Activated naive CD8-positive, alpha-beta T cell treated with anti-CD3 and anti-CD28 coated beads, Interleukin-2, amount 10 ng/mL, durations not matched to agents 7 days and 5 days (primary cell): ENCODE data around the gene ADAMTSL5. TPM values are rescaled to one million over a fixed set of nuclear protein-coding genes. Genes with fewer than 3 reads are reported as not detected.

Experiments used
- ATAC-seq: fragments of 150-1000 bp; cut with Tn5 transposase; one replicate; pipeline ENCODE4 v1.10.0; 2021; ENCODE audit warnings: low read depth, moderate library complexity
- POLR2A ChIA-PET: fragments of 350-600 bp; sonication (Branson Sonifier 250); formaldehyde crosslinking; loops from one replicate; lab custom pipeline; 2021; ENCODE audit warnings: antibody characterized with exemption; lab: Charles Lee
- DNase-seq: peaks from one replicate; pipeline ENCODE4 v3.0.0; 2021
- H3K27ac Mint-ChIP-seq: one replicate; pipeline ENCODE4 v1.8.0; 2022; ENCODE audit warnings: mild to moderate bottlenecking, mixed read lengths
- H3K27me3 Mint-ChIP-seq: one replicate; pipeline ENCODE4 v1.8.0; 2022; ENCODE audit warnings: mild to moderate bottlenecking, moderate library complexity, mixed read lengths
- H3K36me3 Mint-ChIP-seq: one replicate; pipeline ENCODE4 v1.8.0; 2021; ENCODE audit warnings: mild to moderate bottlenecking, mixed read lengths
- H3K4me1 Mint-ChIP-seq: one replicate; pipeline ENCODE4 v1.8.0; 2021; ENCODE audit warnings: mixed read lengths
- H3K4me3 Mint-ChIP-seq: one replicate; pipeline ENCODE4 v1.8.0; 2022; ENCODE audit warnings: mild to moderate bottlenecking, moderate library complexity, mixed read lengths
- H3K9me3 Mint-ChIP-seq: one replicate; pipeline ENCODE4 v1.8.0; 2021; ENCODE audit warnings: mixed read lengths
- total RNA-seq, 2 experiments: library from RNA; stranded (reverse); gene quantifications; one replicate each; pipeline ENCODE4 v1.2.3, GENCODE V29; 2021

ADAMTSL5 gene, protein sequence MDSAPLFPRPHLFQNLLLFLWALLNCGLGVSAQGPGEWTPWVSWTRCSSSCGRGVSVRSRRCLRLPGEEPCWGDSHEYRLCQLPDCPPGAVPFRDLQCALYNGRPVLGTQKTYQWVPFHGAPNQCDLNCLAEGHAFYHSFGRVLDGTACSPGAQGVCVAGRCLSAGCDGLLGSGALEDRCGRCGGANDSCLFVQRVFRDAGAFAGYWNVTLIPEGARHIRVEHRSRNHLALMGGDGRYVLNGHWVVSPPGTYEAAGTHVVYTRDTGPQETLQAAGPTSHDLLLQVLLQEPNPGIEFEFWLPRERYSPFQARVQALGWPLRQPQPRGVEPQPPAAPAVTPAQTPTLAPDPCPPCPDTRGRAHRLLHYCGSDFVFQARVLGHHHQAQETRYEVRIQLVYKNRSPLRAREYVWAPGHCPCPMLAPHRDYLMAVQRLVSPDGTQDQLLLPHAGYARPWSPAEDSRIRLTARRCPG
- total RNA-seq, result 1 to 10 TPM; 1.8 to 2.1 TPM

GRCh38 chr19:1512671-1513498 lies at the start of gene ADAMTSL5:
ADAMTSL5 (minus strand) TSS chr19:1513019; CDS start chr19:1510943, 2,076 bp downstream.
- no peaks in the 10 kb centered on the region for H3K9me3 Mint-ChIP-seq
- H3K27ac Mint-ChIP-seq, result no peak within 1 kb of the TSS

DNA sequence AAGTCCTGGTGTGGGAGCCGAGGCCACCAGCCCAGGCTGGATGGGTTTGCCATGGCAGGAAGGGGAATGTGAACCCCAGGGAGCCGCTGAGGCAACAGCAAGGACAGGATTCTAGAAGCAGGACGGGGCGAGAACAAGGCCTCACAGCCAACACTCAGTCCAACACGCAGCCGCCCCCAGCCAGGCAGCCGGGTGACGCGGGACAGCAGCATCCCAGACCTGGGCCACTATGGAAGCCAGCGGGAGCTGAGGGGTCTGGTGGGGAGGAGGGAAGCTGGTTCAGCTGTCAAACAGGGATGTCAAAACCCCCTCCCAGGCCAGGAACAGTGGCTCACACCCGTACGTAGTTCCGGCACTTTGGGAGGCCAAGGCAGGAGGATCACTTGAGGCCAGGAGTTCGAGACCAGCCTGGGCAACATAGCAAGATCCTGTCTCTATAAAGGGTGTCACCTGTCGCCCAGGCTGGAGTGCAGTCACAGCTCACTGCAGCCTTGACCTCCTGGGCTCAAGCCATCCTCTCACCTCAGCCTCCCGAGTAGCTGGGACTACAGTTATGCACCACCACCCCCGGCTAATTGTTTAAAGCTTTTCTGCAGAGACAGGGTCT lies 48.5 kb upstream of the ADAMTSL5 start:
- no peaks in the 10 kb centered on the region for H3K27me3 Mint-ChIP-seq
- DNase-seq (no peak), ATAC-seq (no peak)
- no peak overlapping the region for H3K4me3 Mint-ChIP-seq
- H3K36me3 Mint-ChIP-seq, result no peaks in the 10 kb centered on the region
- no peaks in the 10 kb centered on the region for H3K9me3 Mint-ChIP-seq
- H3K4me1 Mint-ChIP-seq, result no peaks in the 10 kb centered on the region
- POLR2A ChIA-PET, result interaction anchor here (0.6 kb wide), 1 partner anchor 12 kb away, joined by 3 read pairs; no protein-coding TSS in a partner anchor
- H3K27ac Mint-ChIP-seq, result no peak overlapping the region

More at GRCh38 chr19:1512671-1513498, at the start of gene ADAMTSL5:
- H3K27me3 Mint-ChIP-seq, result peaks cover 20% of the 10 kb centered on the region
- no peaks in the 10 kb centered on the region for H3K36me3 Mint-ChIP-seq
- DNase-seq (peak; percentile 81), ATAC-seq (peak; percentile 87)
- POLR2A ChIA-PET, result no interaction called here
- H3K4me3 Mint-ChIP-seq, result peak within 1 kb of the TSS; percentile 64
- H3K4me1 Mint-ChIP-seq, result peaks cover 8% of the 10 kb centered on the region

- no peaks in the 10 kb centered on the region for H3K27me3 Mint-ChIP-seq
- POLR2A ChIA-PET, result no interaction called here
- H3K9me3 Mint-ChIP-seq, result no peaks in the 10 kb centered on the region
- H3K36me3 Mint-ChIP-seq, result no peaks in the 10 kb centered on the region
- DNase-seq (no peak), ATAC-seq (no peak)
- no peak overlapping the region for H3K27ac Mint-ChIP-seq
- no peaks in the 10 kb centered on the region for H3K4me1 Mint-ChIP-seq
- no peak overlapping the region for H3K4me3 Mint-ChIP-seq
Measured at GRCh38 chr19:1560286-1560882, 47.6 kb upstream of the ADAMTSL5 start.

DNA sequence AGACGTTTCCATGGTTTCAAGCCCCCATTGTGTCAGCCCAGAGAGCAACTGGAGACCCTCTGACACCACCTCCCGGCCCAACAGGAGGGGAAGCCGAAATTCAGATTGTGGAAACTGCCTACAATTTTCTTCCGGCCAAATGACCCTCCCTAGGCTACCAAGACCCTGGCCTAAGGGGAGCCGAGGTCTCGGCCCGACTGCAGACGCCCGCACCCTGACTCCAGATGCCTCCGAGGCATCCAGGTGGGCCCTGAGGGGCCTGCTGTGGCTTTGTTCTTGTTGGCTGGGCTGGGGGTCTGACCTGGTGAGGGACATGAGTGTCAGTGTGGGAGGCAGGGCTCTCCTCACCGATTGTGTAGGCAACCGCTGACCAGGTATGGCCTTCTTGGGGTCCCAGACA lies 45.7 kb upstream of the ADAMTSL5 start:
- ATAC-seq, result no peak
- POLR2A ChIA-PET, result no interaction called here
- Mint-ChIP-seq H3K27ac (no peak overlapping the region), H3K36me3 (no peaks in the 10 kb centered on the region), H3K9me3 (no peaks in the 10 kb centered on the region), H3K27me3 (no peaks in the 10 kb centered on the region), H3K4me1 (no peaks in the 10 kb centered on the region), H3K4me3 (no peak overlapping the region)
- DNase-seq, result no peak

DNA sequence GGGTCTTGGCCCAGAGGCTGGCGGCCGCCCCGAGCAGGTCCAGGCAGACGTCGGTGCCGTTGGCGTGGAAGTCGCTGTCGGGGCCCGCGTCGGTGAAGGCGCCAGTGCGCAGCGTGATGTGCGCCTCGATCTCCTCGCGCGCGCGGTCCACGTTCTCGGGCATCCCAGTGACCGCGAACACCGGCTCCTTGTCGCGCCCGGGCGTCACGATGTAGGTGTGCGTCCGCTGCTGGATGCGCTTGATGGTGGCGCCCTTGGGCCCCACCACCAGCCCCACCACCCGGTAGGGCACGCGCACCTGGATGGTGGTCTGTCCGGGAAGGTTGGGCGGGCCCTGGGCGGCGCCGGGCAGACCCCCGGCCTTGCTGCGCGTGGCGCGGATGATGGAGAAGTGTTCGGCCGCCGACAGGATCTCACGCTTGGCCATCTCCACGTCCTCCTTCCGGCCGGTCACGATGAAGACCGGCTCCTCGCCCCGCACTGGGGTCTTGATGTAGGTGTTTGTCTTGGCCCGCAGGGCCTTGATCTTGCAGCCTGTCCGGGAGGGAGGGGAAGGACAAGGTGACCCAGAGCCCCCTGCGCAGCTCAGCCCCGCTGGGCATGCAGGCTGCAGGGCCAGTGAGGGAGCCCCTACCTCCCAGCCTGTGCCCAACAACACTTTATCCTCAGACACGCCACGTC lies 43.7 kb upstream of the ADAMTSL5 start:
- Mint-ChIP-seq H3K27me3 (no peaks in the 10 kb centered on the region), H3K27ac (no peak overlapping the region), H3K36me3 (no peaks in the 10 kb centered on the region), H3K9me3 (no peaks in the 10 kb centered on the region), H3K4me3 (no peak overlapping the region), H3K4me1 (no peaks in the 10 kb centered on the region)
- DNase-seq, result no peak
- no peak for ATAC-seq
- POLR2A ChIA-PET, result no interaction called here

DNA sequence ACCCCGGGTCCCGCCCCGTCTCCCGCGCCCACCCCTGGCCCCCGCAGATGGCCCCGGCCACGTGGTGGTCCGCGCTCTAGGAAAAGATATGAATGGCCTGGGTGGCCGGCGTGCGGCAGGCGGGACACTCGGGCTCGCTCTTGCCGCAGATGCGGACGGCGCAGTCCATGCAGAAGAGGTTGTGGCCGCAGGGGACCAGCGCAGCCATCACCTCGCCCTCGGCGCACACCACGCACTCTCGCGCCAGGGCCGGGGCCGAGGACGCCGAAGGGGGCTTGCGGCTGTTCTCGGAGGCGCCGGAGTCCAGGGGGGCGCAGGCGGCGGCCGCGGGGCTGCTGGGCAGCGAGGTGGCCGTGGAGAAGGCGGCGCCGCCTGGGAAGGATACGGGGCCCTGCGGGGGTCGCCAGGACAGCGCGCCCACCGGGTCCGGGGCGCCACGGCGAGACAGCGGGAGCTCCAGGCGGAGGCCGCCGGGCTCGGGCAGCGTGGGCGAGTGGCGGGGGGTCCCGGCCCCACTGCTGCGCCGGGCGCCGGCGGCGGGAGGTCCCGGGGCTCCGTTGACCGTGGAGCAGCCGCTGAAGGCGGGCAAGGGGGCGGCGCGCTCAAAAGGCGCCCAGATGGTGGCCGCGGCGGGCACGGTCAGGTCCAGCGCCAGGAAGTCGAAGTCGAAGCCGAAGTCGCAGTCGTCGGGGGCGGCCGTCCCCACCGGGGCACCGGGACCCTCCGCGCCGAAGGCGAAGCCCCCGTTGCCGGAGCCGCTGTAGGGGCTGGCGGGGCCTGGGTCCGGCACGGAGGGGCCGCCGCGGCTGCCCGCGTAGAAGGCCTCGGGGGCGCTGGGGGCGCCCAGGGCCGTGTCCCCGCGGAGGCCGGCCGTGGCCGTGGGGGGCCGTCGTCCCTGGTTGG lies 42.9 kb upstream of the ADAMTSL5 start:
- Mint-ChIP-seq H3K36me3 (no peaks in the 10 kb centered on the region), H3K27me3 (no peaks in the 10 kb centered on the region), H3K4me3 (no peak overlapping the region), H3K27ac (no peak overlapping the region), H3K4me1 (no peaks in the 10 kb centered on the region), H3K9me3 (no peaks in the 10 kb centered on the region)
- POLR2A ChIA-PET, result no interaction called here
- DNase-seq (no peak), ATAC-seq (no peak)

DNA sequence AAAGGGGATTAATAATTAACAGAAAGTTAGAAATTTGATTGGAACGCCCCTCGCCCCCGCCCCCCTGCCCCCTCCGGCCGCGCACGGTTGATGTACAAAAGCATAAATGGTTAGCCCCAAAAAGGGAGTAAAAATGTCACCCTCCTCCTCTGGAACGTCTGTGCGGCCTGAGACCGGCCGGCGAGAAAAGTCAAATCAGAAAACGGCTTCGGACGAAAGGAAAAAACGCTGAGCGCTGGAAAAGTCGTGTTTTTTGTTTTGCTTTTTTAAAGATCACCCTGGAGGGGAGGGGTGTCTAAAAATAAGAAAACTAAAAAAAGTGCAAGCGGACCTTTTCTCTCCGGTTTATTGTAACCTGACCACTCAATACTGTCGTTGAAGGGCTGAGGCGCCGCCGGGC lies 42.1 kb upstream of the ADAMTSL5 start:
- Mint-ChIP-seq H3K9me3 (no peaks in the 10 kb centered on the region), H3K27me3 (no peaks in the 10 kb centered on the region), H3K27ac (no peak overlapping the region), H3K4me1 (no peaks in the 10 kb centered on the region), H3K36me3 (no peaks in the 10 kb centered on the region), H3K4me3 (no peak overlapping the region)
- POLR2A ChIA-PET, result no interaction called here
- ATAC-seq (no peak), DNase-seq (no peak)

GRCh38 chr19:1553415-1553814 lies 40.6 kb upstream of the ADAMTSL5 start:
- no peak for ATAC-seq
- Mint-ChIP-seq H3K4me3 (no peak overlapping the region), H3K4me1 (no peaks in the 10 kb centered on the region), H3K27ac (no peak overlapping the region), H3K27me3 (no peaks in the 10 kb centered on the region), H3K36me3 (no peaks in the 10 kb centered on the region), H3K9me3 (no peaks in the 10 kb centered on the region)
- DNase-seq, result no peak
- POLR2A ChIA-PET, result no interaction called here

DNA sequence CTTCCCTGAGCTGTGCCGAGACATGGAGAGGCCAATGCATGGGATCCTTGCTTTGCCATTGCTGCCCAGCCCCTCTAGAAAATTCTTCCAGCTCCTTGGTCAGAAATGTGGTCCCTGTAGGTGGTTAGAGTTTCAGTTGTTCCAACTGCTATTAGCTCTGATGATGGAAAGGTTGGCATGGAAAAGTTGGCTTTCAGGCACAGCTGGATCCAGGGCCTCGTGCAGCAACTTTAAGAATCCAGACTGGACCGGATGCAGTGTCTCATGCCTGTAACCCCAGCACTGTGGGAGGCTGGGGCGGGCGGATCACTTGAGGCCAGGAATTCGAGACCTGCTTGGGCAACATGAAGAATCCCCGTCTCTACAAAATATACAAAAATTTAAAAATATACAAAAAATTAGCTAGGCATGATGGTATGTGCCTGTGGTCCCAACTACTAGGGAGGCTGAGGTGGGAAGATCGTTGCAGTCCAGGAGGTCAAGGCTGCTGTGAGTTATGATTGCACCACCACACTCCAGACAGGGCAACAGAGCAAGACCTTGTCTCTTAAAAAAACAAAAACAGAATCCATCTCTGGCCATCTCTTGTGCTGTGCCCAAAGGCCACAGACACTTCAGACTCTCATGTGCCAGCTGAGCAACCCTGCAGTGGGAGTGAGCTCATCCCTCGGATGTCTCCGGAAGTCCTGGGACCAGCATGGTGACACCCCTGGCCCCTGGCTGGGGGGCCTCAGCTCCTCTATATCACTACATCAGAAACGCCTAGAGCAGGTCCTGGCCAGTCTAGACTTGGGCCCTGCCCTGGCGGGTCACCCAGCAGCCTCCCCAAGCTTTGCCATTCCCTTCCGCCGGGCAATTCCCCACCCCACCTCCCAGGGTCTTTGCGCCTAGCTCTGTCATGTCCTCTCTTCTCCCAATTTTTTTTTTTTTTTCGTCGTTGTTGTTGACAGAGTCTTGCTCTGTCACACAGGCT lies 38.5 kb upstream of the ADAMTSL5 start:
- Mint-ChIP-seq H3K36me3 (no peaks in the 10 kb centered on the region), H3K27ac (no peak overlapping the region), H3K9me3 (no peaks in the 10 kb centered on the region), H3K4me1 (no peaks in the 10 kb centered on the region), H3K4me3 (no peak overlapping the region), H3K27me3 (no peaks in the 10 kb centered on the region)
- no peak for ATAC-seq
- DNase-seq, result no peak
- POLR2A ChIA-PET, result no interaction called here

DNA sequence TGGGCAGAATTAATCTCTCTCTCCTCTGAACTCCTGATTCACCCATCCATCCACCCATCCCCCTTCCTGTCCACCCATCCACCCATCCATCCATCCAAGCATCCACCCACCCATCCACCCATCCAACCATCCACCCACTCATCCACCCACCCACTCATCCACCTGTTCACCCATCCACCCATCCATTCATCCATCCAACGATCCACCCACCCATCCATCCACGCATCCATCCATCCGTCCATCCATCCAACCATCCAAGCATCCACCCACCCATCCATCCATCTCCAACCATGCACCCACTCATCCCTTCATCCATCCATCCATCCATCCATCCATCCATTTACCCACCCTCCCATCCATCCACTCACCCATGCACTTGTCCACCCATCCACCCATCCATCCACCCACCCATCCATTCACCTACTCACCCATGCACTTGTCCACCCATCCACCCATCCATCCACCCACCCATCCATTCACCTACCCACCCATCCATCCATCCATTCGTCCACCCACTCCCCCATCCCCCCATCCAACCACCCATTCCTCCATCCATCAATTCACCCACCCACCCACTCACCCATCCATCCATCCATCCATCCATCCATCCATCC lies 36.6 kb upstream of the ADAMTSL5 start:
- ATAC-seq (no peak), DNase-seq (no peak)
- Mint-ChIP-seq H3K4me1 (peaks cover 3% of the 10 kb centered on the region), H3K4me3 (no peak overlapping the region), H3K27ac (no peak overlapping the region), H3K9me3 (no peaks in the 10 kb centered on the region), H3K36me3 (no peaks in the 10 kb centered on the region), H3K27me3 (peaks cover 7% of the 10 kb centered on the region)
- POLR2A ChIA-PET, result no interaction called here
